ENCODE measurements around the gene PRKAG2. TPM values are rescaled to one million over a fixed set of nuclear protein-coding genes. Genes with fewer than 3 reads are reported as not detected.
"Not testable (repeated sequence)": the region's sequence is repeated elsewhere in the genome, so short reads cannot be mapped to it uniquely, and the experiment has no call there.

Gene PRKAG2
- total RNA-seq, 8 experiments from 2014 or later, result 6.3 to 13.4 (median 8.5) TPM

- Histone ChIP-seq H3K4me3 (no peak overlapping the region), H3K4me1 (replicated peaks in 1 of 2) (peaks cover 22 to 25% of the 10 kb centered on the region in 2 donors), H3K27ac (peak overlapping the region; percentile 11 to 74)
- in situ Hi-C loops (cut with MboI; ENCODE audit: low pct_unique_long_range_greater_than_20kb in 2 of 9, low sequenced_read_pairs in 9 of 9, unreplicated experiment in 9 of 9), result no loop called here
- peak in 5 of 8 experiments; percentile 70 to 87 (median 75) for ATAC-seq (replicated peaks in 6 of 8)
- 50 to 87% (median 64%) methylated on average over 2 to 18 of the region's 24 CpGs; no CpG with 5 or more reads in 1 of the 10 experiments for WGBS, 10 experiments
Observed at GRCh38 chr7:151888079-151889067, 11.5 kb upstream of the PRKAG2 start.

DNA sequence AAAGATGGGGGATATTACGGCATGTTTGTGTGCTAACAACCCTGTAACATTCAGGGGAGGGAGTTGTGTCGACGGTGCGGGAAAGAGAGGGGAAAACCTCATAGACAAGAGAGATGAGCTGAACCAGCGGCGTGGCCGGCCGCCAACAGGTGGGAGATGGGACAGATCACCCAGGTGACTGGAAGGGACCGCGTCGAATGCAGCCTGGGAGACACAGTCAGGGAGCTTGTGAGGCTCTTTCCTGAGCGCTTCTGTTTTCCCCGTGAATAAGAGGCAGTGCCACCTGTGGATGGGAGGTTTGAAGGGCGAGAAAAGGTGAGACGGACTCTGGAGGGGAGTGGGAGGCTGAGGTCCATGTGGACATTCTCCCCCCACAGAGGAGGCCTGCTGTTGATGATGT, 9.9 kb upstream of the PRKAG2 start:
- Histone ChIP-seq H3K4me1 (replicated peaks in 1 of 2) (peaks cover 22 to 25% of the 10 kb centered on the region in 2 donors), H3K4me3 (no peak overlapping the region), H3K27ac (no peak overlapping the region)
- WGBS, 10 experiments, result 8 to 100% (median 80%) methylated on average over 1 to 13 of the region's 15 CpGs; no CpG with 5 or more reads in 1 of the 10 experiments
- in situ Hi-C loops (cut with MboI; ENCODE audit: low pct_unique_long_range_greater_than_20kb in 2 of 9, low sequenced_read_pairs in 9 of 9, unreplicated experiment in 9 of 9), result no loop called here
- ATAC-seq (replicated peaks in 6 of 8), result no peak

DNA sequence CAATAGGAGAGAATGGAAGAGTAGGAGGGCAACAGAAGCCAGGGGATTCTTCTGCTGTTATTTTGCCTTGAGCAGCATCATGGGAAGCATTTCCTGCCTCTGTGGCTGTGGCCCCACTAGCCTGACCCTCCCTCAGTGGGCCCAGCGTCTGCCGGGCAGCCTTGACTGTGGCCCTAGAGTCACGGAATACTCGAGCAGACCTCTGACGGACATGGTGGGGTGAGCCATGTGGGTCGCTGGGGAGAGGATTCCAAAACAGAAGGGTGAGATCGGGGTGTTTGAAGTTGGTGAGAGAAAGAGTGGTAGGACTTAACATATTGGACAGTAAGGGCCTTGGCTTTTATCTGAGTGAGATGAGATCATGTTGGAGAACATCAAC, 8.3 kb upstream of the PRKAG2 start:
- in situ Hi-C loops (cut with MboI; ENCODE audit: low pct_unique_long_range_greater_than_20kb in 2 of 9, low sequenced_read_pairs in 9 of 9, unreplicated experiment in 9 of 9), result no loop called here
- ATAC-seq (replicated peaks in 6 of 8), result no peak
- no peak overlapping the region for H3K27ac ChIP-seq
- 52 to 90% (median 74%) methylated on average over 1 to 7 of the region's 7 CpGs; no CpG with 5 or more reads in 6 of the 10 experiments for WGBS, 10 experiments
- H3K4me3 ChIP-seq, result no peak overlapping the region
- peaks cover 18 to 20% of the 10 kb centered on the region in 2 donors for H3K4me1 ChIP-seq (replicated peaks in 1 of 2)

- H3K4me3 ChIP-seq, result no peak overlapping the region
- no peak overlapping the region for H3K27ac ChIP-seq
- peaks cover 15 to 16% of the 10 kb centered on the region in 2 donors for H3K4me1 ChIP-seq (replicated peaks in 1 of 2)
- WGBS, 10 experiments, result 40 to 93% (median 79%) methylated on average over 3 to 13 of the region's 15 CpGs; no CpG with 5 or more reads in 2 of the 10 experiments
- in situ Hi-C loops (cut with MboI; ENCODE audit: low pct_unique_long_range_greater_than_20kb in 2 of 9, low sequenced_read_pairs in 9 of 9, unreplicated experiment in 9 of 9), result no loop called here
- no peak for ATAC-seq (replicated peaks in 6 of 8)
Observed at GRCh38 chr7:151884312-151885201, 7.6 kb upstream of the PRKAG2 start.

DNA sequence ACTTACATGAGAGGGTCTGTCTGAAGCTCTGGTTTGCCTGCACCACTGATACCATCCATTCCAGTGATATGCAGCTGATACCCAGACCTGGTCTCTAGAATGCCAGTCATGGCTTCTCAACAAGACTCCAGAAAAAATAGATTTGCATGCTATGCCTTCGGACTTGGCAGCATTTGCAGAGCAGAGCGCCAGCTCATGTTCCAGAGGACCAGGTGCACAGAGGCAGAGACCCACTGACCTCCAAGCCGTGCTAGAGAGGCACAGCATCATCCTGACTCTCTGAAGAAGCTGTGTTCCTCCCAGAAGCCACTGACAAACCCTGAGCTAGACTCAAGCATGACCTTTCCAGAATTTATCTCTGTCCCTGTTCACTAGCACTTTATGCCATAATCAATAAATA, 6.9 kb upstream of the PRKAG2 start:
- in situ Hi-C loops (cut with MboI; ENCODE audit: low pct_unique_long_range_greater_than_20kb in 2 of 9, low sequenced_read_pairs in 9 of 9, unreplicated experiment in 9 of 9), result no loop called here
- Histone ChIP-seq H3K4me3 (no peak overlapping the region), H3K27ac (no peak overlapping the region), H3K4me1 (replicated peaks in 1 of 2) (peaks cover 8 to 9% of the 10 kb centered on the region in 2 donors)
- WGBS, 10 experiments, result 60 to 100% (median 79%) methylated on average over 1 to 2 of the region's 3 CpGs; no CpG with 5 or more reads in 6 of the 10 experiments
- ATAC-seq (replicated peaks in 6 of 8), result no peak

DNA sequence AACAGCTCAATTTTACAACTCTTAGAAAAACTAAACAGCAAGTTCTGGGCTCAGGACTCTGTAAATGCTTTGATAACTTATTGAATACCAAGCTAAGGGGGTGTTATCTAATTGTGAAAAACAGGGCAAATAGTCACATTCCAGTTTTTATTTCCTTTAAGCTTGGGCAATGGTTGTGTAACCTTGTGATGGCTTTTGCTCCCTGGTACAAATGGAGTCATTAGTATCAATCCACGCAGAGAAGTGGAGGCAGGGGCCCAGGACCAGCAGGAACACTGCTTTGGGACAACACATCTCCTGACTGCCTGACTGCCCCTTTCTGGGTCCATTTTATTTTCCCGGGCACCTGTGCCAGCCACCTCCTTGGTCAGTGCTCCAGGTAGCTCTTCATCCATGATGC, 5.8 kb upstream of the PRKAG2 start:
- Histone ChIP-seq H3K27ac (no peak overlapping the region), H3K4me3 (no peak overlapping the region), H3K4me1 (replicated peaks in 1 of 2) (peaks cover 9 to 10% of the 10 kb centered on the region in 2 donors)
- 40 to 89% (median 64%) methylated on average over 1 to 2 of the region's 2 CpGs; no CpG with 5 or more reads in 4 of the 10 experiments for WGBS, 10 experiments
- ATAC-seq (replicated peaks in 6 of 8), result no peak
- in situ Hi-C loops (cut with MboI; ENCODE audit: low pct_unique_long_range_greater_than_20kb in 2 of 9, low sequenced_read_pairs in 9 of 9, unreplicated experiment in 9 of 9), result no loop called here

DNA sequence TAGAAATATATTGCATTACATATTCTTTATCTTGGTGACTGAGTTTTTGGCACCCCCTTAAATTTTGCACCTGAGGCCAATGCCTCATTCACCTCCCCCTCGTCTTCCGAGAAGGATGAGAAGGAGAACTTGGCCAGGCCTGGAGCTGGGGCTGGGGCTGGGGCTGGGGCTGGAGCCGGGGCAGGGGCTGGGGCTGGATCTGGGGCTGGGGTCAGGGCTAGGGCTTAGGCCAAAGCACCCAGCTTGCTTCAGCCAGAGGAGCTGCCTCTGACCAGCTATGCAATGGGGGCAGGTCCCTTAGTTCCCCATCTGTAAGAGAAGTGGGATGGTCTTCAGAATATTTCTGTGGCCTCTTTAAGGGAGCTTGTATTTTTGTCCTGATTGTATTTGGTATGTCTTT, 3.8 kb upstream of the PRKAG2 start:
- Histone ChIP-seq H3K4me1 (replicated peaks in 1 of 2) (peaks cover 9 to 11% of the 10 kb centered on the region in 2 donors), H3K27ac (no peak overlapping the region), H3K4me3 (no peak overlapping the region)
- WGBS, 10 experiments, result 100% methylated on average over 1 to 2 of the region's 3 CpGs; no CpG with 5 or more reads in 8 of the 10 experiments
- no peak for ATAC-seq (replicated peaks in 6 of 8)
- in situ Hi-C loops (cut with MboI; ENCODE audit: low pct_unique_long_range_greater_than_20kb in 2 of 9, low sequenced_read_pairs in 9 of 9, unreplicated experiment in 9 of 9), result no loop called here

GRCh38 chr7:151877911-151878835, 1.3 kb upstream of the PRKAG2 start:
- peak in 2 of 8 experiments; percentile 0 for ATAC-seq (replicated peaks in 6 of 8)

DNA sequence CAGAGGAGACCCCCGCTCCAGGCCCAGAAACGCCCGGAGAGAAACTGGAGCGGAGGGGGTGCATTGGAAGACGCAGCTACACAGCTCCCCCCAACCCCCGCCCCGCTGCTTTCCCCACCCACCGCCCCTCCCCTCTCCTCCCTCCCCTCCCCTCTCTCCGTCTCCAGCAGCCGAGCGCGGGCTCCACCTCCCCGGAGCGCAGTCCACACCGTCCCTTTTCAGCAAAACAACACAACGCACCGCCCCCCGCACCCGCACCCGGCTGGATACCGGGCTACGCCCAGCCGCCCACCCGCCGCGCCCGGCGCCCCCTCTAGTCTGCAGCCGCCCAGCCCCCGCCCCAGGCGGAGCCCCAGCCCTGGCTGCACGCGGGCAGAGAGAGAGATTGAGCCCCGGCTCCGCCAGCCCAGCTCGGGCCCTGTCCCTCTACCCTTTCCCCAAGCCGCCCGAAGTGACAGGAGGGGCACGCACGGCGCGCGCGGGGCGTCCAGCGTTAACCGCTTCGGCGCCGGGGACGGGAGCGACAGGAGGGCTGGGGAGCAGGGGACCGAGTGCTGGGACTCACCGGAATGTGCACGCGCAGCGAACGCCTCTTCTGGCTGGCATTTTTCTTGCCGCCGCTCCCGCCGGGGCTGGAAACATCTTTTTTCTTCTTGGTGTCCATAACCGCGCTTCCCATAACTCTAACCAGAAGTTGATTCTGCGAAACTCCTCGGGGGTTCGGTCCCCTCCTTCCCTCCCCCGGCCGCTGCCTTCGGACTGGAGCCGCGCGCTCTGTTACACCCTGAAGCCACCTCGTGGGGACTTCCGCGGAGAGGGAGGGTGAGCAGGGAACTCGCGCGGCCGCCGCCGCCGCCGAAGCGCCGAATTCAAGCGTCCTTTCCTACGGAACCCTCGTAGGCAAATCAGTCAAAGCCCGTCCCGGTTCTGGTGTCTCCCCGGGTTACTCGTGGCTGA, 695 bp downstream of the PRKAG2 start:
- in situ Hi-C loops (cut with MboI; ENCODE audit: low pct_unique_long_range_greater_than_20kb in 2 of 9, low sequenced_read_pairs in 9 of 9, unreplicated experiment in 9 of 9), result no loop called here
- ATAC-seq (replicated peaks in 6 of 8), result peak; percentile 51 to 74 (median 69)
- peak overlapping the region; percentile 53 to 94 (median 83) for H3K4me3 ChIP-seq
- 0 to 10% (median 0%) methylated on average over 1 to 19 of the region's 93 CpGs; no CpG with 5 or more reads in 4 of the 10 experiments for WGBS, 10 experiments
- H3K4me1 ChIP-seq (replicated peaks in 1 of 2), result peaks cover 11 to 14% of the 10 kb centered on the region in 2 donors
- peak overlapping the region in 1 of 2 donors; percentile 81 for H3K27ac ChIP-seq

More at GRCh38 chr7:151877911-151878835, 1.3 kb upstream of the PRKAG2 start:
- 0 to 40% (median 13%) methylated on average over 1 to 4 of the region's 30 CpGs; no CpG with 5 or more reads in 5 of the 10 experiments for WGBS, 10 experiments
- Histone ChIP-seq H3K4me3 (peak overlapping the region; percentile 53 to 94 (median 83)), H3K4me1 (replicated peaks in 1 of 2) (peaks cover 11 to 14% of the 10 kb centered on the region in 2 donors), H3K27ac (peak overlapping the region in 1 of 2 donors; percentile 74)
- in situ Hi-C loops (cut with MboI; ENCODE audit: low pct_unique_long_range_greater_than_20kb in 2 of 9, low sequenced_read_pairs in 9 of 9, unreplicated experiment in 9 of 9), result no loop called here

GRCh38 chr7:151874479-151874878, 2.4 kb downstream of the PRKAG2 start:
- H3K27ac ChIP-seq; ATAC-seq (replicated peaks in 6 of 8); H3K4me3 ChIP-seq; in situ Hi-C loops (cut with MboI; ENCODE audit: low pct_unique_long_range_greater_than_20kb in 2 of 9, low sequenced_read_pairs in 9 of 9, unreplicated experiment in 9 of 9): not testable (repeated sequence)
- 20 to 100% (median 38%) methylated on average over 1 to 3 of the region's 4 CpGs; no CpG with 5 or more reads in 6 of the 10 experiments for WGBS, 10 experiments
- peaks cover 16 to 17% of the 10 kb centered on the region in 2 donors for H3K4me1 ChIP-seq (replicated peaks in 1 of 2)

DNA sequence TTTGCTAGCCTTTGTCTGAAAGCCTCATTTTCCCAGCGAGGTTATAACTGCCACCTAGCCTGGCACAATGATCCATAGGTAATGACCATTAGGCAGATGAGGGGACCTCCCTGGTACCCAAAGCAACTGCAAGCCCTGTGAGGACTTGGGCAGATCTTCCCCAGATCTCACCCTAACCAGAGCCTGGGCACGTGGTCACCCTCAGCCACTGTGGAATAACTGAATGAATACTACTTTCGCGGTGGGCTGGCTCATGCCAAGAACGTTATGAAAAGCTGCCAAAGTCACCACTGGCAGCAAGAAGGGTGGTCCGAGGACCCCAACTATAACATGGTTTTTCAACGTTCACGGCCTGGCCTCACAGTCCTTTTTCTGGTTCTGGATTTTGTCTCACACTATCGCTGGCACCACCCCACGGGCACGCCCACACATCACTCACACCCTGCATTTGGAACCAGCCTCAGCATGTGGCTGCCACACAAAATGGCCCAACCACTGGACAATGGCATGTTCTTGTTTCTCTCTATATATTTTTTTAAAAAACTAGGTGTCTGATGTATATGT, 3.4 kb downstream of the PRKAG2 start:
- H3K4me1 ChIP-seq (replicated peaks in 1 of 2), result peaks cover 24 to 25% of the 10 kb centered on the region in 2 donors
- no peak overlapping the region for H3K27ac ChIP-seq
- in situ Hi-C loops (cut with MboI; ENCODE audit: low pct_unique_long_range_greater_than_20kb in 2 of 9, low sequenced_read_pairs in 9 of 9, unreplicated experiment in 9 of 9), result no loop called here

More for the DNA sequence above, 3.4 kb downstream of the PRKAG2 start:
- ATAC-seq (replicated peaks in 6 of 8), result no peak
- WGBS, 10 experiments, result 0 to 87% (median 58%) methylated on average over 1 to 10 of the region's 11 CpGs; no CpG with 5 or more reads in 2 of the 10 experiments
- H3K4me3 ChIP-seq, result no peak overlapping the region
